ENCODE measurements around the gene ZNF141.
"Not testable (repeated sequence)": the region's sequence is repeated elsewhere in the genome, so short reads cannot be mapped to it uniquely, and the experiment has no call there.

Gene ZNF141

GRCh38 chr4:385934-386707 is 48.5 kb downstream of the ZNF141 start:
- DNase-seq (ENCODE audit: low spot score) = no peak

- DNase-seq (ENCODE audit: low spot score) = no peak
Measured at GRCh38 chr4:386708-387105, 49.1 kb downstream of the ZNF141 start.

- no peak for DNase-seq (ENCODE audit: low spot score)
Measured at GRCh38 chr4:404006-404405, 66.4 kb downstream of the ZNF141 start.

- not testable (repeated sequence) for DNase-seq (ENCODE audit: low spot score)
Measured at GRCh38 chr4:408321-408720, 70.7 kb downstream of the ZNF141 start.

GRCh38 chr4:422587-422986 is 85.0 kb downstream of the ZNF141 start:
- DNase-seq (ENCODE audit: low spot score) = no peak

All from hematopoietic multipotent progenitor cell treated with erythropoietin and hydrocortisone succinate and interleukin-3 and kit ligand, for 15 days (in vitro differentiated cells).